GM12872 (cell line): Measurements from ENCODE around the gene CROCC2.

Source experiments
- TF ChIP-seq, protein P1 (sequence below): IDR thresholded peaks from 3 replicates; pipeline ENCODE4 v1.5.1; 2011; ENCODE audit warnings: low read depth, mild to moderate bottlenecking, low read length, moderate library complexity; ENCODE audit not compliant: insufficient read depth

CROCC2 gene

GRCh38 chr2:240959214-240959940 lies 53.2 kb downstream of the CROCC2 start:
- TF ChIP-seq, protein P1, sequence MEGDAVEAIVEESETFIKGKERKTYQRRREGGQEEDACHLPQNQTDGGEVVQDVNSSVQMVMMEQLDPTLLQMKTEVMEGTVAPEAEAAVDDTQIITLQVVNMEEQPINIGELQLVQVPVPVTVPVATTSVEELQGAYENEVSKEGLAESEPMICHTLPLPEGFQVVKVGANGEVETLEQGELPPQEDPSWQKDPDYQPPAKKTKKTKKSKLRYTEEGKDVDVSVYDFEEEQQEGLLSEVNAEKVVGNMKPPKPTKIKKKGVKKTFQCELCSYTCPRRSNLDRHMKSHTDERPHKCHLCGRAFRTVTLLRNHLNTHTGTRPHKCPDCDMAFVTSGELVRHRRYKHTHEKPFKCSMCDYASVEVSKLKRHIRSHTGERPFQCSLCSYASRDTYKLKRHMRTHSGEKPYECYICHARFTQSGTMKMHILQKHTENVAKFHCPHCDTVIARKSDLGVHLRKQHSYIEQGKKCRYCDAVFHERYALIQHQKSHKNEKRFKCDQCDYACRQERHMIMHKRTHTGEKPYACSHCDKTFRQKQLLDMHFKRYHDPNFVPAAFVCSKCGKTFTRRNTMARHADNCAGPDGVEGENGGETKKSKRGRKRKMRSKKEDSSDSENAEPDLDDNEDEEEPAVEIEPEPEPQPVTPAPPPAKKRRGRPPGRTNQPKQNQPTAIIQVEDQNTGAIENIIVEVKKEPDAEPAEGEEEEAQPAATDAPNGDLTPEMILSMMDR, result no peak

GRCh38 chr2:240959941-240960308 lies 53.8 kb downstream of the CROCC2 start:
- TF ChIP-seq, protein P1, result no peak

GRCh38 chr2:240960309-240960970 lies 54.3 kb downstream of the CROCC2 start:
- TF ChIP-seq, protein P1, result no peak

DNA sequence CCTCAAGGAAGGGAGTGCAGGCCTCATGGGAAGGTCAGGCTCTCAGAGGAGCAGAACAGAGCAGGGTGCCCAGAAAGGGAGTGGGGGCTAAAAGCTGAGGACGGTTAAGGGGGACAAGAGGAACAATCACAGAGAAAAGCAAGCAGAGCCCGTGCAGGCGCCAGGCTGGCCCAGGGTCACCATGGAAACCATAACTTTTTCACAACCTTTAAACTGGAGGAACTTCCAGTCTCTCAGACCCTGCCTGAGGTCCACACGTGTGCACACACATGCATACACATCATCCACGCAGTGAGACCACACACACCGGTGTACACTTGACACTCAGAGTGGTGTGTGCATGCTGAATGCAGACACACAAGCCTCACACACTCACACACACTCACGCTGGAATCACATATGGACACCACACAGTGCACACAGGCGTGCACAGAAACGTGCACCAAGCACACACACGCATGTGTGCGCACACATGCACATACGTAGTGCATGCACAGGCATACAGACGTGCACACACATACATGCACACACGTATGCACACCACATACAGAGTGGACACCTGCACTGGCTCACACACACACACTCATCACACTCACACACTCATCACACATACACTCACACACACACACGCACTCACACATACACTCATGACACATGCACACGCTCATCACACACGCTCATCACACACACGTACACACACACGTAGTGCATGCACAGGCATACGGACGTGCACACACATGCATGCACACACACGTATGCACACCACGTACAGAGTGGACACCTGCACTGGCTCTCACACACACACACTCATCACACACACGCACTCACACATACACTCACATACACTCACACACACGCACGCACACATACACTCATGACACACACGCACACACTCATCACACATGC lies 55.1 kb downstream of the CROCC2 start:
- TF ChIP-seq, protein P1, result no peak

- TF ChIP-seq, protein P1, result no peak
Measured at GRCh38 chr2:240961910-240962299, 55.8 kb downstream of the CROCC2 start.

DNA sequence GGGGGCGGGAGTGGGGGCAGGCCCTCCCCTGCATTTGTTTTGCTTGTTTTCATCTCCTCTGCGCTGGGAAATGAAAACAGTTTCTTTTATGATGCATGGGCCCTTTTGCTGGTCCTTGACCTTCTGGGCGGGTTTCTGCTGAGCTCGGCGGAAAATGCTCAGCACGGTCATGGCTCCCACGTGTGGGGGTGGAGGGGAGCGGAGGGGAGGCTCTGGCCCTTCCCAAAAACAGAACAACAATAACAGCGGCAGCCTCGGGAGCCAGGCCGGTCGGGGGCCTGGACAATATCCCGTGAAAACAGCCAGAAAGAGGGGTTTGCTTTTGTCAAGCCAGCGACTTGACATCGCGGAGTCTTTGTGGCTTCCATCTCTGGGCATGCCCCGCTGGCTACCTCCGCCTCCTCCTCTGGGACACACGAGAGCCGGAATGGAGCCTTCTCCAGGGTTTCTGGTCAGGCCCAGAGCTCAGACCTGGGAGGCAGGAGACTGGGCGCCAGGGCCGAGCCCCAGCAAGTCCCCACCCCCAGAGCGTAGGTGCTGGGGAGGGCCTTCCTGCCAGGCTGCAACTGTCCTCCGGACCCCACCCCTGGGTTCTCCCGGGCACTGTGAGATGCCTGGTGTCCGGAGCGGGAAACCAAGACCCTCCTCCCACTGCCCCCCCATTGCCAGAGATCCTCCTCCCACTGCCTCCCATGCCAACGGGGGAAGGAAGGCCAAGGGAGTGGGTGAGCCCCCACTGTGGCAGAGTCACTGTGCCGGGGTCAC lies 56.3 kb downstream of the CROCC2 start:
- TF ChIP-seq, protein P1, result no peak
